Measurements from ENCODE around the gene FDPS. TPM values are rescaled to one million over a fixed set of nuclear protein-coding genes. Genes with fewer than 3 reads are reported as not detected.
A peak's percentile ranks its signal among the peaks of the same experiment; 100 is the strongest.

The FDPS gene
- total and polyA plus RNA-seq, 2 donors (not counting 1 experiment from before 2014, with no cell fraction given), result 88.3 to 128 TPM

DNA sequence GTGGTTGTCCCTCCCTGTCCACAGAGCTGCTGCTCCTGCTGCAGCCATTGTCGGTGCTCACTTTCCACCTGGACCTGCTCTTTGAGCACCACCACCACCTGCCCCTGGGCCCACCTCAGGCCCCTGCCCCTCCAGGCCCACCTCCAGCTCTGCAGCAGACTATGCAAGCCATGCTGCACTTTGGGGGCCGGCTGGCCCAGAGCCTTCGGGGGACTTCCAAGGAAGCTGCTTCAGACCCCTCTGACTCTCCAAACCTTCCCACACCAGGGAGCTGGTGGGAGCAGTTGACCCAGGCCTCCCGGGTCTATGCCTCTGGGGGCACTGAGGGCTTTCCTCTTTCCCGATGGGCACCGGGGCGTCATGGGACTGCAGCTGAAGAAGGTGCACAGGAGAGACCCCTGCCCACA is 18.0 kb downstream of the FDPS start:
- ChIA-PET CTCF (interaction anchor here (0.6 to 2.1 kb wide), 4 partner anchors 12 to 122 kb away, joined by 3 to 9 read pairs (median 3); no protein-coding TSS in a partner anchor), POLR2A (interaction anchor here (0.6 kb wide), 1 partner anchor 23 kb away, joined by 5 read pairs; no protein-coding TSS in a partner anchor)
- Histone ChIP-seq H3K79me2 (ENCODE audit: control insufficient read depth, insufficient read depth, low read length) (peaks cover 4% of the 10 kb centered on the region), H3K9me3 (ENCODE audit: control extremely low read depth in 1 of 3, control insufficient read depth in 2 of 3, insufficient read depth in 1 of 3, low read length in 2 of 3) (no peaks in the 10 kb centered on the region), H3K36me3 (replicated peaks in 1 of 2; ENCODE audit: control extremely low read depth in 1 of 2, control insufficient read depth in 1 of 2, extremely low read depth in 1 of 2, insufficient read depth in 2 of 2, low read length in 1 of 2) (peaks cover 0 to 16% of the 10 kb centered on the region in 2 experiments), H3K4me3 (ENCODE audit: control extremely low read depth in 1 of 5, extremely low read depth in 1 of 5, insufficient read depth in 1 of 5, low read depth in 2 of 5, low read length in 4 of 5) (no peak overlapping the region), H3K9ac (ENCODE audit: low read length) (no peak overlapping the region), H3K27ac (ENCODE audit: low read length in 2 of 2) (peak overlapping the region in 1 of 2 donors; percentile 12), H3K4me2 (replicated peaks; ENCODE audit: low read depth, low read length, poor library complexity, severe bottlenecking) (no peak overlapping the region), H2AFZ (ENCODE audit: insufficient read depth, low read depth, low read length, poor library complexity, severe bottlenecking) (no peak overlapping the region), H3K4me1 (ENCODE audit: control insufficient read depth in 2 of 2, insufficient read depth in 2 of 2, low read length in 2 of 2) (peaks cover 5 to 18% of the 10 kb centered on the region in 2 donors), H3K27me3 (replicated peaks in 1 of 4; ENCODE audit: control extremely low read depth in 1 of 4, control insufficient read depth in 3 of 4, insufficient read depth in 4 of 4, low read length in 3 of 4) (no peaks in the 10 kb centered on the region), H4K20me1 (ENCODE audit: control insufficient read depth, insufficient read depth, low read length, poor library complexity, severe bottlenecking) (no peaks in the 10 kb centered on the region)
- Mint-ChIP-seq H3K4me1 (peaks cover 8% of the 10 kb centered on the region), H3K27ac (peak overlapping the region; percentile 12), H3K9me3 (ENCODE audit: insufficient read depth) (no peaks in the 10 kb centered on the region), H3K27me3 (no peaks in the 10 kb centered on the region), H3K4me3 (no peak overlapping the region)
- ATAC-seq (ENCODE audit: low read depth) (no peak), DNase-seq (no peak)
- TF ChIP-seq EZH2 (IDR thresholded peaks at IDR 0.05; ENCODE audit: borderline replicate concordance, insufficient read depth, low read depth, low read length, poor library complexity, severe bottlenecking), result no peak
- TF ChIP-seq, protein P1, sequence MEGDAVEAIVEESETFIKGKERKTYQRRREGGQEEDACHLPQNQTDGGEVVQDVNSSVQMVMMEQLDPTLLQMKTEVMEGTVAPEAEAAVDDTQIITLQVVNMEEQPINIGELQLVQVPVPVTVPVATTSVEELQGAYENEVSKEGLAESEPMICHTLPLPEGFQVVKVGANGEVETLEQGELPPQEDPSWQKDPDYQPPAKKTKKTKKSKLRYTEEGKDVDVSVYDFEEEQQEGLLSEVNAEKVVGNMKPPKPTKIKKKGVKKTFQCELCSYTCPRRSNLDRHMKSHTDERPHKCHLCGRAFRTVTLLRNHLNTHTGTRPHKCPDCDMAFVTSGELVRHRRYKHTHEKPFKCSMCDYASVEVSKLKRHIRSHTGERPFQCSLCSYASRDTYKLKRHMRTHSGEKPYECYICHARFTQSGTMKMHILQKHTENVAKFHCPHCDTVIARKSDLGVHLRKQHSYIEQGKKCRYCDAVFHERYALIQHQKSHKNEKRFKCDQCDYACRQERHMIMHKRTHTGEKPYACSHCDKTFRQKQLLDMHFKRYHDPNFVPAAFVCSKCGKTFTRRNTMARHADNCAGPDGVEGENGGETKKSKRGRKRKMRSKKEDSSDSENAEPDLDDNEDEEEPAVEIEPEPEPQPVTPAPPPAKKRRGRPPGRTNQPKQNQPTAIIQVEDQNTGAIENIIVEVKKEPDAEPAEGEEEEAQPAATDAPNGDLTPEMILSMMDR (IDR thresholded peaks at IDR 0.05), result no peak
- intact Hi-C loops (cut with micrococcal nuclease), result loop anchor here (10.0 kb wide), 1 partner anchor 1178 kb away; the partner anchor contains the start of gene MEF2D
- 96% methylated on average over 7 of the region's 7 CpGs for WGBS (ENCODE audit: insufficient coverage)

DNA sequence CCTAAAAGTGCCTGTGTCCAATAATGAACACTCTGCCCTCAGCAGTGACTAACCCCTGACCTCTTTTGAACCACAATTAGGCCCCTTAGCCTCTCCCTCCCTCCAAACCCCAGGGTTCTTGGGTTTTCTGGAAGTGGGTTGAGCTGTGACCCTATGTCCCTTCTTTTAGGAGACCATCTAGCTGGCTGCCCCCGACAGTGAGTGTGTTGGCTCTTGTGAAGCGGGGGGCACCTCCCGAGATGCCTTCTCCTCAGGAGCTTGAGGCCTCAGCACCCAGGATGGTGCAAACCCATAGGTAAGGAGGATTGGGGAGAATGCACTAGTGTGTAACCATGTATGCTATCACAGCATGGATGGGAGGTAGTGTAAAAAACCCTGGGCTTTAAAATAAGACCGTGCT is 19.3 kb downstream of the FDPS start:
- POLR2A ChIA-PET, result no interaction called here

More for the DNA sequence above, 19.3 kb downstream of the FDPS start:
- ATAC-seq (ENCODE audit: low read depth), result no peak
- CTCF ChIA-PET, result interaction anchor here (0.8 to 2.1 kb wide), 3 partner anchors 8 to 79 kb away, joined by 3 to 9 read pairs (median 5); no protein-coding TSS in a partner anchor
- no peaks in the 10 kb centered on the region for H3K79me2 ChIP-seq (ENCODE audit: control insufficient read depth, insufficient read depth, low read length)
- DNase-seq, result no peak
- H2AFZ ChIP-seq (ENCODE audit: insufficient read depth, low read depth, low read length, poor library complexity, severe bottlenecking), result no peak overlapping the region
- peaks cover 0 to 16% of the 10 kb centered on the region in 2 experiments for H3K36me3 ChIP-seq (replicated peaks in 1 of 2; ENCODE audit: control extremely low read depth in 1 of 2, control insufficient read depth in 1 of 2, extremely low read depth in 1 of 2, insufficient read depth in 2 of 2, low read length in 1 of 2)
- 100% methylated on average over 4 of the region's 4 CpGs for WGBS (ENCODE audit: insufficient coverage)
- H3K27me3 ChIP-seq (replicated peaks in 1 of 4; ENCODE audit: control extremely low read depth in 1 of 4, control insufficient read depth in 3 of 4, insufficient read depth in 4 of 4, low read length in 3 of 4), result no peaks in the 10 kb centered on the region
- H4K20me1 ChIP-seq (ENCODE audit: control insufficient read depth, insufficient read depth, low read length, poor library complexity, severe bottlenecking), result no peaks in the 10 kb centered on the region
- Mint-ChIP-seq H3K9me3 (ENCODE audit: insufficient read depth) (no peaks in the 10 kb centered on the region), H3K4me1 (peaks cover 4% of the 10 kb centered on the region), H3K27ac (no peak overlapping the region), H3K4me3 (no peak overlapping the region), H3K27me3 (no peaks in the 10 kb centered on the region)
- TF ChIP-seq, protein P1 (IDR thresholded peaks at IDR 0.05), result no peak
- TF ChIP-seq EZH2 (IDR thresholded peaks at IDR 0.05; ENCODE audit: borderline replicate concordance, insufficient read depth, low read depth, low read length, poor library complexity, severe bottlenecking), result no peak
- no peak overlapping the region for H3K27ac ChIP-seq (ENCODE audit: low read length in 2 of 2)
- H3K4me1 ChIP-seq (ENCODE audit: control insufficient read depth in 2 of 2, insufficient read depth in 2 of 2, low read length in 2 of 2), result peaks cover 0 to 8% of the 10 kb centered on the region in 2 donors
- H3K9me3 ChIP-seq (ENCODE audit: control extremely low read depth in 1 of 3, control insufficient read depth in 2 of 3, insufficient read depth in 1 of 3, low read length in 2 of 3), result no peaks in the 10 kb centered on the region
- H3K4me3 ChIP-seq (ENCODE audit: control extremely low read depth in 1 of 5, extremely low read depth in 1 of 5, insufficient read depth in 1 of 5, low read depth in 2 of 5, low read length in 4 of 5), result no peak overlapping the region
- H3K9ac ChIP-seq (ENCODE audit: low read length), result no peak overlapping the region
- no peak overlapping the region for H3K4me2 ChIP-seq (replicated peaks; ENCODE audit: low read depth, low read length, poor library complexity, severe bottlenecking)
- intact Hi-C loops (cut with micrococcal nuclease), result loop anchor here (10.0 kb wide), 1 partner anchor 1177 kb away; the partner anchor contains the start of gene MEF2D
